GM18508 (cell line): ENCODE data around the gene KCNE1.
"Not testable (repeated sequence)": the region's sequence is repeated elsewhere in the genome, so short reads cannot be mapped to it uniquely, and the experiment has no call there.

Source experiments
- ATAC-seq: cut with Tn5 transposase; IDR thresholded peaks from one replicate; pipeline ENCODE4 v1.9.1; 2021; ENCODE audit warnings: moderate number of reproducible peaks; ENCODE audit not compliant: insufficient read depth, unreplicated experiment

The KCNE1 gene

GRCh38 chr21:34511787-34512455, at the start of gene KCNE1:
Gene KCNE1, minus strand, starts transcription at chr21:34512210. Its CDS starts 62,576 bp downstream, at chr21:34449634.
- no peak for ATAC-seq

GRCh38 chr21:34561806-34562205, 49.8 kb upstream of the KCNE1 start:
- ATAC-seq: no peak

GRCh38 chr21:34560609-34561008, 48.6 kb upstream of the KCNE1 start:
- ATAC-seq: no peak

- no peak for ATAC-seq
Observed at GRCh38 chr21:34560021-34560420, 48.0 kb upstream of the KCNE1 start.

- ATAC-seq: no peak
Observed at GRCh38 chr21:34559089-34559631, 47.1 kb upstream of the KCNE1 start.

- no peak for ATAC-seq
Observed at GRCh38 chr21:34558166-34558565, 46.2 kb upstream of the KCNE1 start.

- no peak for ATAC-seq
Observed at GRCh38 chr21:34557261-34557660, 45.3 kb upstream of the KCNE1 start.

GRCh38 chr21:34554670-34555069, 42.7 kb upstream of the KCNE1 start:
- ATAC-seq: not testable (repeated sequence)

GRCh38 chr21:34554227-34554626, 42.2 kb upstream of the KCNE1 start:
- ATAC-seq: no peak

GRCh38 chr21:34553151-34553952, 41.3 kb upstream of the KCNE1 start:
- ATAC-seq: no peak

GRCh38 chr21:34552360-34553098, 40.5 kb upstream of the KCNE1 start:
- no peak for ATAC-seq

GRCh38 chr21:34550182-34550799, 38.3 kb upstream of the KCNE1 start:
- ATAC-seq: no peak

- ATAC-seq: no peak
Observed at GRCh38 chr21:34548781-34549376, 36.9 kb upstream of the KCNE1 start.

GRCh38 chr21:34546542-34546941, 34.5 kb upstream of the KCNE1 start:
- no peak for ATAC-seq

- ATAC-seq: peak; percentile 84
Observed at GRCh38 chr21:34545079-34545884, 33.3 kb upstream of the KCNE1 start.

- no peak for ATAC-seq
Observed at GRCh38 chr21:34544032-34544496, 32.1 kb upstream of the KCNE1 start.

GRCh38 chr21:34543017-34543416, 31.0 kb upstream of the KCNE1 start:
- ATAC-seq: no peak

GRCh38 chr21:34540206-34540605, 28.2 kb upstream of the KCNE1 start:
- ATAC-seq: no peak

- ATAC-seq: no peak
Observed at GRCh38 chr21:34537838-34538237, 25.8 kb upstream of the KCNE1 start.
